AG04449 (cell line): ENCODE results near the gene NUDT15.

Experiments
- CTCF ChIA-PET: fragments of 350-600 bp; formaldehyde crosslinking; extraction: SDS; loops from one replicate; lab custom pipeline; 2021; ENCODE audit warnings: antibody characterized with exemption; lab: Yijun Ruan, JAX
- POLR2A ChIA-PET: fragments of 400-600, 350-600 bp; formaldehyde crosslinking; extraction: SDS; loops from one replicate; lab custom pipeline; 2020; ENCODE audit warnings: antibody characterized with exemption, inconsistent platforms; lab: Yijun Ruan, JAX
- DNase-seq: peaks from one replicate; pipeline ENCODE4 v3.0.0-alpha.2; 2010; ENCODE audit warnings: low read depth, low spot score
- H3K4me3 ChIP-seq: 2 replicates; pipeline ENCODE4 v1.5.1; 2011; ENCODE audit warnings: low read depth, mild to moderate bottlenecking, control low read depth, low read length
- CTCF ChIP-seq: IDR thresholded peaks from one replicate; pipeline ENCODE4 v1.5.1; 2011; ENCODE audit warnings: mild to moderate bottlenecking, moderate library complexity, low read length, control low read depth, inconsistent platforms; ENCODE audit not compliant: insufficient read depth; ENCODE audit errors: missing control alignments

The NUDT15 gene

GRCh38 chr13:48094781-48095502, 57.4 kb downstream of the NUDT15 start, which contains the start of gene MED4:
Gene MED4 (minus strand): TSS chr13:48095104. CDS start chr13:48095078, 26 bp downstream.
- ChIA-PET POLR2A (interaction anchor here (0.6 to 0.7 kb wide), 2 partner anchors 94 to 1153 kb away, joined by 3 to 4 read pairs; partner anchors contain the start of genes CDADC1 and SUCLA2), CTCF (interaction anchor here (0.7 to 3.4 kb wide), 26 partner anchors 8 to 675 kb away, joined by 3 to 25 read pairs (median 4); partner anchors contain the start of gene NUDT15)
- H3K4me3 ChIP-seq, result peak within 1 kb of the TSS; percentile 87
- TF ChIP-seq CTCF, result peak; percentile 100
- peak; percentile 57 for DNase-seq

- TF ChIP-seq CTCF, result no peak
- CTCF ChIA-PET, result no interaction called here
- POLR2A ChIA-PET, result no interaction called here
- H3K4me3 ChIP-seq, result no peak overlapping the region
- no peak for DNase-seq
These were observed 59.1 kb downstream of the NUDT15 start for GRCh38 chr13:48096670-48097069.
